Neuronal stem cell (in vitro differentiated cells): Measurements from ENCODE around the gene DCC.
A peak's percentile ranks its signal among the peaks of the same experiment; 100 is the strongest.

Experiments used
- DNase-seq: peaks from one replicate; pipeline ENCODE4 v3.0.0-alpha.2; 2013; ENCODE audit warnings: low spot score
- H2AFZ ChIP-seq: one replicate; pipeline ENCODE4 v1.6.1; 2013; ENCODE audit warnings: mild to moderate bottlenecking, low read length, inconsistent platforms
- H2AK5ac ChIP-seq: 2 replicates; pipeline ENCODE4 v1.6.1; 2013; ENCODE audit warnings: low read depth, mild to moderate bottlenecking, inconsistent platforms, low read length, moderate library complexity, mixed read lengths
- H2BK120ac ChIP-seq: 2 replicates; pipeline ENCODE4 v1.6.1; 2013; ENCODE audit warnings: low read depth, mild to moderate bottlenecking, inconsistent platforms, low read length, moderate library complexity, mixed read lengths
- H2BK12ac ChIP-seq: one replicate; pipeline ENCODE4 v1.6.1; 2013; ENCODE audit warnings: low read length, inconsistent platforms
- H2BK15ac ChIP-seq: 2 replicates; pipeline ENCODE4 v1.6.1; 2013; ENCODE audit warnings: mild to moderate bottlenecking, low read length, inconsistent platforms, mixed read lengths
- H2BK5ac ChIP-seq: one replicate; pipeline ENCODE4 v1.6.1; 2013; ENCODE audit warnings: inconsistent platforms, mild to moderate bottlenecking, low read length, moderate library complexity
- H3K14ac ChIP-seq: one replicate; pipeline ENCODE4 v1.6.1; 2013; ENCODE audit warnings: low read length, inconsistent platforms
- H3K18ac ChIP-seq: 2 replicates; pipeline ENCODE4 v1.6.1; 2013; ENCODE audit warnings: low read length, inconsistent platforms
- H3K23ac ChIP-seq: 2 replicates; pipeline ENCODE4 v1.6.1; 2013; ENCODE audit warnings: low read depth, mild to moderate bottlenecking, mixed read lengths, low read length, inconsistent platforms; ENCODE audit not compliant: poor library complexity
- H3K27ac ChIP-seq: replicated peaks from 3 replicates; pipeline ENCODE4 v1.5.1; 2013; ENCODE audit warnings: low read length, inconsistent platforms
- H3K27me3 ChIP-seq, 3 experiments: 2 replicates each; pipeline ENCODE4 v1.6.1; 2013; ENCODE audit warnings: low read length in 3 of 3, mild to moderate bottlenecking in 2 of 3, inconsistent platforms in 1 of 3, low read depth in 1 of 3, mixed read lengths in 1 of 3, moderate library complexity in 1 of 3; ENCODE audit not compliant: control insufficient read depth in 3 of 3, insufficient read depth in 3 of 3
- H3K36me3 ChIP-seq, 2 donors: replicated peaks in 1 of 2; 2 replicates each; pipeline ENCODE4 v1.6.1; 2013; ENCODE audit warnings: low read length in 2 of 2; ENCODE audit not compliant: control insufficient read depth in 2 of 2, insufficient read depth in 2 of 2
- H3K4ac ChIP-seq: 2 replicates; pipeline ENCODE4 v1.6.1; 2013; ENCODE audit warnings: inconsistent platforms, mild to moderate bottlenecking, low read length, moderate library complexity
- H3K4me1 ChIP-seq, 2 donors: 1 replicate in 1 of 2; 2 replicates in 1 of 2; pipeline ENCODE4 v1.6.1; 2013; ENCODE audit warnings: low read length in 2 of 2, low read depth in 1 of 2; ENCODE audit not compliant: control insufficient read depth in 2 of 2, insufficient read depth in 1 of 2
- H3K4me2 ChIP-seq: one replicate; pipeline ENCODE4 v1.6.1; 2013; ENCODE audit warnings: mild to moderate bottlenecking, low read length, inconsistent platforms; ENCODE audit not compliant: insufficient read depth, poor library complexity, severe bottlenecking
- H3K4me3 ChIP-seq, 2 donors: 2 replicates each; pipeline ENCODE4 v1.5.1; 2013; ENCODE audit warnings: low read length in 2 of 2, mild to moderate bottlenecking in 2 of 2, inconsistent platforms in 1 of 2, moderate library complexity in 1 of 2
- H3K79me1 ChIP-seq: one replicate; pipeline ENCODE4 v1.6.1; 2013; ENCODE audit warnings: low read depth, mild to moderate bottlenecking, inconsistent platforms, low read length, moderate library complexity
- H3K9ac ChIP-seq: one replicate; pipeline ENCODE4 v1.6.1; 2013; ENCODE audit warnings: mild to moderate bottlenecking, low read depth, low read length, inconsistent platforms; ENCODE audit not compliant: poor library complexity
- H3K9me3 ChIP-seq, 2 donors: replicated peaks in 1 of 2; 2 replicates each; pipeline versions ENCODE3 to v1.6.1; 2013; ENCODE audit warnings: low read length in 2 of 2, mild to moderate bottlenecking in 2 of 2, inconsistent platforms in 1 of 2, low read depth in 1 of 2, mixed read lengths in 1 of 2, moderate library complexity in 1 of 2; ENCODE audit not compliant: control insufficient read depth in 2 of 2, insufficient read depth in 1 of 2
- H4K8ac ChIP-seq: one replicate; pipeline ENCODE4 v1.6.1; 2013; ENCODE audit warnings: low read depth, mild to moderate bottlenecking, inconsistent platforms, low read length, moderate library complexity
- H4K91ac ChIP-seq: one replicate; pipeline ENCODE4 v1.6.1; 2013; ENCODE audit warnings: low read length, low read depth, mild to moderate bottlenecking, inconsistent platforms; ENCODE audit not compliant: poor library complexity
- WGBS, 2 donors: extraction: QIAGEN DNeasy Blood & Tissue Kit; methylation state at CpG; one replicate each; pipeline ENCODE4 v1.1.7; 2013; ENCODE audit warnings: missing lambda C conversion rate in 2 of 2, mixed read lengths in 1 of 2; ENCODE audit not compliant: insufficient read length in 2 of 2, insufficient replicate concordance in 1 of 2; ENCODE audit errors: extremely low coverage in 2 of 2; 5-methylcytosine and 5-hydroxymethylcytosine counted together

DCC gene

DNA sequence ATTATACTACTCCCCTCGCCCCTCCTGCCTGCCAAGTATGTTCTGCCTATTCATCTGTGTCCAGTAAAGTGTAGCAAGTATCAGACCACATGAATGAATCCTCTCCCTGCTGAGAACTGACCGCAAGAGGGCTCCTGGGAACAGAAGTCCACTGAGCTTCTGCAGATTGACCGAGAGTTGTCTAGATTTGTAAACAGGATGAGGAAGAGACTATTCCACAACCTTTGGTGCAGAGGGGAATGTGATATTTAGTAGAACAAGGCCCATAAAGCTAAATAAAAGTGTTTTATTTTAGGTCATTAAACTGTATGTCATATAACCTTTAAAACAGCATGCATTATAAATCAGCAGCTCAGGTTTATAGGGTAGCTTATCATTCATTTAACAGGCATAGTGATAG lies 377.0 kb downstream of the DCC start:
- Histone ChIP-seq H2BK12ac (no peak overlapping the region), H2AK5ac (no peak overlapping the region), H3K9ac (no peak overlapping the region), H4K8ac (no peak overlapping the region), H3K4me3 (no peak overlapping the region), H3K9me3 (no peaks in the 10 kb centered on the region), H3K14ac (no peak overlapping the region), H3K4me2 (no peak overlapping the region), H2AFZ (no peak overlapping the region), H4K91ac (no peak overlapping the region), H3K18ac (no peak overlapping the region), H3K27ac (no peak overlapping the region), H2BK15ac (no peak overlapping the region), H3K23ac (no peak overlapping the region), H3K79me1 (no peaks in the 10 kb centered on the region), H3K36me3 (no peaks in the 10 kb centered on the region), H3K4me1 (peaks cover 1 to 3% of the 10 kb centered on the region in 2 donors), H2BK5ac (no peak overlapping the region), H3K4ac (no peak overlapping the region), H2BK120ac (no peak overlapping the region), H3K27me3 (no peaks in the 10 kb centered on the region)
- DNase-seq: no peak
- WGBS, 2 donors: no CpG with 5 or more reads among the region's 3 CpGs

DNA sequence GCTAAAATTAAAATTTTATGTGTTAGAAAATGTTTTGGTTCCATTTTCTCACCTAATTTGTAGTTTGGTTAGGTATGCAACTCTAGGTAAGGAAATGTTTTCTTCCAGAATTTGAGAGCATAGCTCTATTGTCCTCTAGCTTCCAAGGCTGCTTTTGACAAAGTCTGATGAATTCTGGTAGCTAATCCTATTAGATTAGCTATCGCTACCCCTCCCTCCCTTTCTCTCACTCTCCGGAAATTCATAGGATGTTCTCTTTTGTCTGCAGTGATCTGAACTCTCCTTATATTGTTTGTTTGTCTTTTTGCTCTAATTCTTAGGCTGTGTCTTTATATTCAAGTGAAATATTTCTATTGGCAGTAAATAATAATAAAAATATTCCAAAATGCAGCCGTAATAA lies 382.9 kb downstream of the DCC start:
- Histone ChIP-seq H3K27ac (no peak overlapping the region), H2AFZ (no peak overlapping the region), H3K4me1 (peaks cover 3 to 9% of the 10 kb centered on the region in 2 donors), H3K18ac (no peak overlapping the region), H3K4me3 (no peak overlapping the region), H4K8ac (no peak overlapping the region), H3K23ac (no peak overlapping the region), H2BK15ac (no peak overlapping the region), H3K4me2 (no peak overlapping the region), H2BK12ac (no peak overlapping the region), H3K79me1 (no peaks in the 10 kb centered on the region), H2BK5ac (no peak overlapping the region), H3K4ac (no peak overlapping the region), H4K91ac (no peak overlapping the region), H3K9me3 (no peaks in the 10 kb centered on the region), H3K9ac (no peak overlapping the region), H3K27me3 (no peaks in the 10 kb centered on the region), H2BK120ac (no peak overlapping the region), H3K14ac (no peak overlapping the region), H3K36me3 (no peaks in the 10 kb centered on the region), H2AK5ac (no peak overlapping the region)
- no CpG with 5 or more reads among the region's 3 CpGs for WGBS, 2 donors
- DNase-seq: peak; percentile 8

DNA sequence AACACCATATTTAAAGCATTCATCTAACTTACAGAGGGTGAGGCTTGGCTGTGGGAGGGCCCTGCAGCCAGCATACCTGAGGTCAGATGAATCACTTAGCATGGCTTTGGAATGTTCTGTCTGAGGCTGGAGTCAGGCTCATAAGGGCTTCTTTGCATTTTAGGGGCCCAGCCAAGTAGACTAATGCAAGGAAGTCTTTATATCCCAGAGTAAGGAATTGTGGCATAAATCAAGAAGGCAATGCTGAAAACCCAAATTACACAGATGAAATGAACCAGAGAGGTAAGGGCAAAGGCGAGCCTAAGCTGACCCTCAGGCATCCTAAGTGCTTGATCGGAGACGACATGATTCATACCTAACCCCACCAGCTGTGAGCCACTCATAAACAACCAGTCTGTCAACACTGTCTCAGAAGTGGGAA lies 383.6 kb downstream of the DCC start:
- Histone ChIP-seq H3K9ac (no peak overlapping the region), H3K27me3 (no peaks in the 10 kb centered on the region), H3K4me1 (peaks cover 8 to 9% of the 10 kb centered on the region in 2 donors), H3K18ac (no peak overlapping the region), H3K23ac (no peak overlapping the region), H2BK15ac (no peak overlapping the region), H3K36me3 (no peaks in the 10 kb centered on the region), H2BK12ac (no peak overlapping the region), H3K9me3 (no peaks in the 10 kb centered on the region), H2AK5ac (no peak overlapping the region), H2BK120ac (no peak overlapping the region), H3K4me2 (no peak overlapping the region), H3K4me3 (no peak overlapping the region), H3K79me1 (no peaks in the 10 kb centered on the region), H4K8ac (no peak overlapping the region), H3K4ac (no peak overlapping the region), H2AFZ (no peak overlapping the region), H4K91ac (no peak overlapping the region), H3K14ac (no peak overlapping the region), H2BK5ac (no peak overlapping the region), H3K27ac (peak overlapping the region; percentile 3)
- no CpG with 5 or more reads among the region's 3 CpGs for WGBS, 2 donors
- DNase-seq: peak; percentile 8

DNA sequence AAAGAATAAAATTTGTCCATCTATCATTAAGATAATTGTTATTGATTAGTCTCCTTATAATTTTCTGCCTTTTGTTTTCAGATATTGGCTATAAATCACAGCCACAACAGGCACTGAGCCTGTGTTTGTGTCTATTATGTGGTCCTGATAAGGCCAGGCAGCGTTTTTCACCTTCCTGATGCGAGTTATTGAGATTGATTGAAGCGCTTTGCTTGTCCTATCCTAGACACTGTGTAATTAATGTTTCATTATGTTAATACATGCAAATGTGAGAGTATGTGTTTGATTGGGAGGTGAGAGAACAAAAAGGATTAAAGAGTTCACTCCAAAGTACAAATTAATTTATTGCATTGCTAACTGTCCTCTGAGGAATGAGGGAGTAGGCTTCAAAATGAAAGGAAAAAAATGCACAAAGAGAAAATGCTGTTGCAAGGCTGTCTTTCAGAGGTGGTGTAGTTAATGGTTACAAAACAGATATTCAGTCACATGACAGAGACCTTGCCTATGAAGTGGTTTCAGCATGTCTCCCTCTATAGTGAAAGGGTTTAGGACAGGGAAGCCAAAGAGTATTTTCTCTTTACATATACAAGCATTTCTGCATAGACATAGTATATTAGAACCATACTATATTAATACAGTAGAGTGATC lies 391.1 kb downstream of the DCC start:
- Histone ChIP-seq H2BK15ac (no peak overlapping the region), H3K18ac (no peak overlapping the region), H3K79me1 (no peaks in the 10 kb centered on the region), H3K14ac (no peak overlapping the region), H2AK5ac (no peak overlapping the region), H3K9ac (no peak overlapping the region), H3K23ac (no peak overlapping the region), H3K27ac (no peak overlapping the region), H3K4ac (no peak overlapping the region), H2AFZ (no peak overlapping the region), H3K27me3 (no peaks in the 10 kb centered on the region), H4K8ac (no peak overlapping the region), H3K9me3 (no peaks in the 10 kb centered on the region), H3K4me3 (no peak overlapping the region), H3K4me1 (peaks cover 0 to 7% of the 10 kb centered on the region in 2 donors), H3K36me3 (no peaks in the 10 kb centered on the region), H3K4me2 (no peak overlapping the region), H2BK12ac (no peak overlapping the region), H2BK120ac (no peak overlapping the region), H2BK5ac (no peak overlapping the region), H4K91ac (no peak overlapping the region)
- no peak for DNase-seq
- WGBS, 2 donors: no CpG with 5 or more reads among the region's 3 CpGs
